ENCODE data around the gene TGFBR2. TPM values are rescaled to one million over a fixed set of nuclear protein-coding genes. Genes with fewer than 3 reads are reported as not detected.

TGFBR2 gene
- total RNA-seq, 1 donor from 2014 or later = 72.1 TPM

DNA sequence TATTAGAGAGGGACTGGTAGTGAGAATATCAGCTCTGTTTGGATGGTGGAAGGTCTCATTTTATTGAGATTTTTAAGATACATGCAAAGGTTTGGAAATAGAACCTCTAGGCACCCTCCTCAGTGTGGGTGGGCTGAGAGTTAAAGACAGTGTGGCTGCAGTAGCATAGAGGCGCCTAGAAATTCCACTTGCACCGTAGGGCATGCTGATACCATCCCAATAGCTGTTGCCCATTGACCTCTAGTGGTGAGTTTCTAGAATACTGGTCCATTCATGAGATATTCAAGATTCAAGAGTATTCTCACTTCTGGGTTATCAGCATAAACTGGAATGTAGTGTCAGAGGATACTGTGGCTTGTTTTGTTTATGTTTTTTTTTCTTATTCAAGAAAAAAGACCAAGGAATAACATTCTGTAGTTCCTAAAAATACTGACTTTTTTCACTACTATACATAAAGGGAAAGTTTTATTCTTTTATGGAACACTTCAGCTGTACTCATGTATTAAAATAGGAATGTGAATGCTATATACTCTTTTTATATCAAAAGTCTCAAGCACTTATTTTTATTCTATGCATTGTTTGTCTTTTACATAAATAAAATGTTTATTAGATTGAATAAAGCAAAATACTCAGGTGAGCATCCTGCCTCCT, 87.2 kb downstream of the TGFBR2 start:
- Mint-ChIP-seq H3K9me3 (ENCODE audit: unreplicated experiment) (no peaks in the 10 kb centered on the region), H3K4me3 (ENCODE audit: unreplicated experiment) (no peak overlapping the region), H3K27me3 (ENCODE audit: unreplicated experiment) (no peaks in the 10 kb centered on the region), H3K27ac (ENCODE audit: unreplicated experiment) (no peak overlapping the region), H3K4me1 (ENCODE audit: unreplicated experiment) (peaks cover 39% of the 10 kb centered on the region), H3K36me3 (ENCODE audit: unreplicated experiment) (peaks cover 38% of the 10 kb centered on the region)
- TF ChIP-seq, protein P1, sequence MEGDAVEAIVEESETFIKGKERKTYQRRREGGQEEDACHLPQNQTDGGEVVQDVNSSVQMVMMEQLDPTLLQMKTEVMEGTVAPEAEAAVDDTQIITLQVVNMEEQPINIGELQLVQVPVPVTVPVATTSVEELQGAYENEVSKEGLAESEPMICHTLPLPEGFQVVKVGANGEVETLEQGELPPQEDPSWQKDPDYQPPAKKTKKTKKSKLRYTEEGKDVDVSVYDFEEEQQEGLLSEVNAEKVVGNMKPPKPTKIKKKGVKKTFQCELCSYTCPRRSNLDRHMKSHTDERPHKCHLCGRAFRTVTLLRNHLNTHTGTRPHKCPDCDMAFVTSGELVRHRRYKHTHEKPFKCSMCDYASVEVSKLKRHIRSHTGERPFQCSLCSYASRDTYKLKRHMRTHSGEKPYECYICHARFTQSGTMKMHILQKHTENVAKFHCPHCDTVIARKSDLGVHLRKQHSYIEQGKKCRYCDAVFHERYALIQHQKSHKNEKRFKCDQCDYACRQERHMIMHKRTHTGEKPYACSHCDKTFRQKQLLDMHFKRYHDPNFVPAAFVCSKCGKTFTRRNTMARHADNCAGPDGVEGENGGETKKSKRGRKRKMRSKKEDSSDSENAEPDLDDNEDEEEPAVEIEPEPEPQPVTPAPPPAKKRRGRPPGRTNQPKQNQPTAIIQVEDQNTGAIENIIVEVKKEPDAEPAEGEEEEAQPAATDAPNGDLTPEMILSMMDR (IDR thresholded peaks at IDR 0.05) = peak; percentile 90
- DNase-seq (ENCODE audit: extremely low spot score, unreplicated experiment) = no peak

DNA sequence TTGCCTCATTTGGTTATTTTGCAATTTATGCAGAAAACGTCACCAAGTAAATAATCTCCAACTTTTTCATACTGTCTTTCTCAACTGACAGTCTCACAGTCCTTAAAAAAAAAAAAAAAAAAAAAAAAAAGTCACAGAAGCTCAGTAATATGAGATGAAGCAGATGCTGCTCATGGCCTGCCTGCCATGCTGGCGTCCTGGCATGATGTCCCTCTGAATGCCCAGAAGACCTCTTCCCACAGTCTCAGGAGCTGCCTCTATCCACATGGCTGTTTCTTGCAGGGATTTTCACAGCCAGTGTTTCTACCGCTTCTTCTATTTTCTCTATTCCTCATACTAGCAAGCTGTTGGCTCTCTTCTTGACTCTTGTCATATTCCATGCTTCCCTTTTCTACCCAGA, 87.7 kb downstream of the TGFBR2 start:
- Mint-ChIP-seq H3K4me3 (ENCODE audit: unreplicated experiment) (no peak overlapping the region), H3K27ac (ENCODE audit: unreplicated experiment) (no peak overlapping the region), H3K27me3 (ENCODE audit: unreplicated experiment) (no peaks in the 10 kb centered on the region), H3K9me3 (ENCODE audit: unreplicated experiment) (no peaks in the 10 kb centered on the region), H3K4me1 (ENCODE audit: unreplicated experiment) (peaks cover 33% of the 10 kb centered on the region), H3K36me3 (ENCODE audit: unreplicated experiment) (peaks cover 39% of the 10 kb centered on the region)
- DNase-seq (ENCODE audit: extremely low spot score, unreplicated experiment) = no peak
- TF ChIP-seq, protein P1 (IDR thresholded peaks at IDR 0.05) = no peak

DNA sequence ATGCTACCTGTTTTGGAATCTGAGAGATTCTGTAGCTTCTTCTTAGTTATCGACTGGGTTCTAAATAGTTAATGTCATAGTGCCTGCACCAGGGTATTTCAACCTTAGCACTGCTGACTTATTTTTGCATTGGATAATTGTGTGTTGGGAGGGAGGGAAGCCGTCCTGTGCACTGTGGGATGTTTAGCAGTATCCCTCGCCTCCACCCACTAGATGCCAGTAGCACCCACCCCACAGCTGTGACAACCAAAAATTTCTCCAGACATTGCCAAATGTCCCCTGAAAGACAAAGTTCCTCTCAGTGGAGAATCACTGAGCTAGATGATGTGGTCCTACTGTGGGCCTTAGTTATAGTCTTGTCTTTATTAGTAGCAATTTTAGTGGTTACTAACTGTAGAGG, 88.3 kb downstream of the TGFBR2 start:
- DNase-seq (ENCODE audit: extremely low spot score, unreplicated experiment) = no peak
- Mint-ChIP-seq H3K27ac (ENCODE audit: unreplicated experiment) (no peak overlapping the region), H3K4me1 (ENCODE audit: unreplicated experiment) (peaks cover 28% of the 10 kb centered on the region), H3K27me3 (ENCODE audit: unreplicated experiment) (no peaks in the 10 kb centered on the region), H3K4me3 (ENCODE audit: unreplicated experiment) (no peak overlapping the region), H3K9me3 (ENCODE audit: unreplicated experiment) (no peaks in the 10 kb centered on the region), H3K36me3 (ENCODE audit: unreplicated experiment) (peaks cover 38% of the 10 kb centered on the region)
- TF ChIP-seq, protein P1 (IDR thresholded peaks at IDR 0.05) = no peak

DNA sequence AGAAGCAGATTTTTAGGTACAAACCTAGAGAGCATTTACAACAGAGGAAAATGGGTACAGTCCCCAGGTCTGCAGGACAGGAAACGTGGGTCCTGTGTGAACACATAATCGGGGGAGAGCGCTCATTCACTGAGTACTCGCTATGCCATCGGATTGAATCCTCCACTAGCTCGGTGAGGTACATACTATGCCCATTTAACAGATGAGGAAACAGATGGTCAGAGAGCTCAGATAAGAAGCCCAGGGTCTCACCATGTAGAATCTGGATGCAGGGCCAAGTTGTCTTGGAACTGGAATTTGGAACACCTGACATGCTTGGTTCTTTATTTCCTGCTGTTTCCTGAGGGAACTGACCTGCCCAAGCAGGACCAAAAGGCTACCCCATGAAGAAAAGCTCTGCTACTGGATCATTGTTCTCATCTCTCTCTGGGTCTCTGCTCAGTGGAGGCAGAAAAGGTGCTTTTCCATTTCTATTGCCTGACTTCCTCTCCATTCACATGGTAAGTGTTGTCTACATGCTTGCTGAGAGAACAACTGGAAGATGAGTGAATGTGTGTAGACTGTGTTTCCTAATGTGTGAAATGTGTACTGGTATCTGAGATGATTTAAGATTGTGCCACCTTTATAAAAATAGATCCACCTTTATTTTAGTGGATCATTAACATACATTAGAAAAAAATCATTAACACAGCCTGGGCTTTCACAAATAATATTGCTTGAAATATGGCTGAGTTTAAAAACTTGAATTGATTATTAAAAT, 89.1 kb downstream of the TGFBR2 start:
- TF ChIP-seq, protein P1 (IDR thresholded peaks at IDR 0.05) = no peak
- Mint-ChIP-seq H3K4me1 (ENCODE audit: unreplicated experiment) (peaks cover 20% of the 10 kb centered on the region), H3K36me3 (ENCODE audit: unreplicated experiment) (peaks cover 32% of the 10 kb centered on the region), H3K27me3 (ENCODE audit: unreplicated experiment) (no peaks in the 10 kb centered on the region), H3K27ac (ENCODE audit: unreplicated experiment) (no peak overlapping the region), H3K9me3 (ENCODE audit: unreplicated experiment) (no peaks in the 10 kb centered on the region), H3K4me3 (ENCODE audit: unreplicated experiment) (no peak overlapping the region)
- no peak for DNase-seq (ENCODE audit: extremely low spot score, unreplicated experiment)

DNA sequence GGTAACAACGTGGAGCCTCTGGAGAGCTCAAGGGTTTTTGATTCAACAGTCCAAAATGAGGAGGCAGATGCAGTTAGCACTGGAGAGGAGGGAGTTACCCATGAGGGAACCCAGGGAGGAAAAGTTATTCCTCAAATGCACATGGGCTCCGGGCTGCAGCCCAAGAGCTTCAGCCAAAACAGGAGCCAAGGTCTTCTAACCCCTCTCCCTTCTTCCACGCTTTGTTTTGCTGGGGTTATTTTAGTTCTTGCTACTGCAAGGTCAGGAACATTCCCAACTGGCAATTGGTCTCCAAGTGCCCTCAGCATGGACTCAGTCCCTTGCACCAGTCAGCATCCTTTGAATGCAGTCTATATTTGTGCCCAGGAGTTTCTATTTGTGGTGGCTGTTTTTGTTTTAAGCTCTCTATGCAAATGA, 90.0 kb downstream of the TGFBR2 start:
- DNase-seq (ENCODE audit: extremely low spot score, unreplicated experiment) = no peak
- Mint-ChIP-seq H3K27me3 (ENCODE audit: unreplicated experiment) (no peaks in the 10 kb centered on the region), H3K36me3 (ENCODE audit: unreplicated experiment) (peaks cover 29% of the 10 kb centered on the region), H3K27ac (ENCODE audit: unreplicated experiment) (no peak overlapping the region), H3K9me3 (ENCODE audit: unreplicated experiment) (peaks cover 7% of the 10 kb centered on the region), H3K4me3 (ENCODE audit: unreplicated experiment) (no peak overlapping the region), H3K4me1 (ENCODE audit: unreplicated experiment) (peaks cover 16% of the 10 kb centered on the region)
- TF ChIP-seq, protein P1 (IDR thresholded peaks at IDR 0.05) = no peak
